ENCODE data around the gene PKIG.

The PKIG gene

GRCh38 chr20:44609516-44610312 is 27.3 kb downstream of the PKIG start:
- DNase-seq (ENCODE audit: low read depth): no peak
- H3K4me3 ChIP-seq (ENCODE audit: low read depth, low read length): peak overlapping the region; percentile 17; the same call in 1 of the 2 replicates
- TF ChIP-seq, protein P1, sequence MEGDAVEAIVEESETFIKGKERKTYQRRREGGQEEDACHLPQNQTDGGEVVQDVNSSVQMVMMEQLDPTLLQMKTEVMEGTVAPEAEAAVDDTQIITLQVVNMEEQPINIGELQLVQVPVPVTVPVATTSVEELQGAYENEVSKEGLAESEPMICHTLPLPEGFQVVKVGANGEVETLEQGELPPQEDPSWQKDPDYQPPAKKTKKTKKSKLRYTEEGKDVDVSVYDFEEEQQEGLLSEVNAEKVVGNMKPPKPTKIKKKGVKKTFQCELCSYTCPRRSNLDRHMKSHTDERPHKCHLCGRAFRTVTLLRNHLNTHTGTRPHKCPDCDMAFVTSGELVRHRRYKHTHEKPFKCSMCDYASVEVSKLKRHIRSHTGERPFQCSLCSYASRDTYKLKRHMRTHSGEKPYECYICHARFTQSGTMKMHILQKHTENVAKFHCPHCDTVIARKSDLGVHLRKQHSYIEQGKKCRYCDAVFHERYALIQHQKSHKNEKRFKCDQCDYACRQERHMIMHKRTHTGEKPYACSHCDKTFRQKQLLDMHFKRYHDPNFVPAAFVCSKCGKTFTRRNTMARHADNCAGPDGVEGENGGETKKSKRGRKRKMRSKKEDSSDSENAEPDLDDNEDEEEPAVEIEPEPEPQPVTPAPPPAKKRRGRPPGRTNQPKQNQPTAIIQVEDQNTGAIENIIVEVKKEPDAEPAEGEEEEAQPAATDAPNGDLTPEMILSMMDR (IDR thresholded peaks at IDR 0.05; ENCODE audit: low read depth, low read length, missing control alignments): peak; percentile 99

GRCh38 chr20:44610313-44610962 is 28.1 kb downstream of the PKIG start:
- no peak for DNase-seq (ENCODE audit: low read depth)
- no peak overlapping the region for H3K4me3 ChIP-seq (ENCODE audit: low read depth, low read length)
- TF ChIP-seq, protein P1 (IDR thresholded peaks at IDR 0.05; ENCODE audit: low read depth, low read length, missing control alignments): no peak

DNA sequence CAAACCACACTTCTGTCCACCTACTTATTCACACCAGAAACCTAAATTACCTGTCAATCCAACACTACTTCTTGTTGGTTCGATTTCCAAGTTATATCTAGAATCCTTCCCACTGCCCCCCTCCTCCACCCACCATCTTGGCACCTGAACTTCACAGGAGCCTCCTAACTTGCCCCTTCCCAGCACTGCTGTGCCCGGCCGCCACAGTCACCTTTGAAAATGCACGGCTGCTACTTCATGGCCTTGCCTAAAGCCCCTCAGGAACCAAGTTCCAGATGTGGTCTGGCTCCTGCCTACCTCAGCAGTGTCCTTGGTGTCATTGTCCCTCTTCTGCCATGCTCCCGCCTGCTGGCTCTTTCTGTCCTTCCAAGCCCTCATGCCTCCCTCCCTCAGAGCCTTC is 31.2 kb downstream of the PKIG start:
- TF ChIP-seq, protein P1 (IDR thresholded peaks at IDR 0.05; ENCODE audit: low read depth, low read length, missing control alignments): no peak
- H3K4me3 ChIP-seq (ENCODE audit: low read depth, low read length): no peak overlapping the region
- no peak for DNase-seq (ENCODE audit: low read depth)

DNA sequence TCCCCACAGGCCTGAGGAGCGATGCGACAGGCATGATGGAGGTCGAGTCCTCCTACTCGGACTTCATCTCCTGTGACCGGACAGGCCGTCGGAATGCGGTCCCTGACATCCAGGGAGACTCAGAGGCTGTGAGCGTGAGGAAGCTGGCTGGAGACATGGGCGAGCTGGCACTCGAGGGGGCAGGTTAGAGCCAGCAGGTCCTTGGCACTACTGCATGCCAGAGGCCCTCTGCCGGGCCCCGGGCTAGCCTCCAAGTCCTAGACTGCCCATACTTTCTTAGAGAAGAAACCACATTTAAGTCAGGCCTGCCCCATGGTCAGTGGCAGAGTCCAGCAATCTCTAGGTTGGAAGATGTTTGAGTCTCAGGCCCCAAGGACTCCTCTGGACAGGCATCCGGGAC is 32.1 kb downstream of the PKIG start:
- no peak for DNase-seq (ENCODE audit: low read depth)
- H3K4me3 ChIP-seq (ENCODE audit: low read depth, low read length): no peak overlapping the region
- TF ChIP-seq, protein P1 (IDR thresholded peaks at IDR 0.05; ENCODE audit: low read depth, low read length, missing control alignments): no peak

DNA sequence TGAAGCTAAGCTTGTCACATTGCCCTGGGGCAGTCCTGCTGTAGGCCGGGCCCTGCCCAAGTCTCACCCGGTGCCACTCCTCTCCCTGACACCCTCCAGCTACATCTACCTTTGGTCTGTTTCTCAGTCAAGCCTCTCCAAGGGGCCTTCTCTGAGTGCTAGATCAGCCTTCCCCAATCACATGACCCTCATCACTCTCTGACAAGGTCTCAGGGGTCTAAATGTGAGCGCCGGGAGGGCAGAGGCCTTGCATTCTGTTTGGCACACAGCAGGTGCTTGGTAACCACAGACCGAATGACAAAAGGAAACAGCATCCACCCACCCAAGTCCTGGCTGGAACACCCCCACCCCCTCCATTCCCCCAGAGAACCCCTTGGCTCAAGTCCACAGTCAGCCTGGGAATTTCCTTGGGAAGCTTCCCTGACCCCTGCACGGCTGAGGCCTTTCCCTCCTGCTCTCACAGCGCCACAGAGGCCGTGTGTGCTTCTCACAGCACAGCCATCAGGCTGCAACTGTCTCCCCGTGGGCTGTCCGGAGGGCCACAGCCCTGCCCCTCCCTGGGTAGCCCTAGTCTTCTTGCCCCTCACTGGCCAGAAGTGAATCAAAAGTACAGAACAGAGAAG is 32.9 kb downstream of the PKIG start:
- no peak overlapping the region for H3K4me3 ChIP-seq (ENCODE audit: low read depth, low read length)
- TF ChIP-seq, protein P1 (IDR thresholded peaks at IDR 0.05; ENCODE audit: low read depth, low read length, missing control alignments): no peak
- DNase-seq (ENCODE audit: low read depth): no peak

GRCh38 chr20:44615876-44616603 is 33.7 kb downstream of the PKIG start:
- H3K4me3 ChIP-seq (ENCODE audit: low read depth, low read length): no peak overlapping the region
- DNase-seq (ENCODE audit: low read depth): no peak
- TF ChIP-seq, protein P1 (IDR thresholded peaks at IDR 0.05; ENCODE audit: low read depth, low read length, missing control alignments): no peak
